VCaP (cell line): ENCODE results near the gene DAZAP1.

Experiments
- H3K27ac ChIP-seq: fragments of 450-650 bp; 2 replicates; pipeline ENCODE4 v1.5.1; 2017
- CTCF ChIP-seq: fragments of 450-650 bp; conservative IDR thresholded peaks from 2 replicates; pipeline ENCODE4 v1.5.1; 2017; ENCODE audit warnings: mild to moderate bottlenecking, moderate library complexity

DAZAP1 gene

GRCh38 chr19:1364070-1364704 lies 43.2 kb upstream of the DAZAP1 start:
- TF ChIP-seq CTCF = peak; percentile 39; the same call in 1 of the 2 replicates
- no peak overlapping the region for H3K27ac ChIP-seq

- TF ChIP-seq CTCF = no peak
- no peak overlapping the region for H3K27ac ChIP-seq
Observed at GRCh38 chr19:1365319-1366269, 41.8 kb upstream of the DAZAP1 start.

GRCh38 chr19:1366296-1366695 lies 41.1 kb upstream of the DAZAP1 start:
- no peak for TF ChIP-seq CTCF
- H3K27ac ChIP-seq = no peak overlapping the region

GRCh38 chr19:1366899-1367870 lies 40.2 kb upstream of the DAZAP1 start:
- no peak overlapping the region for H3K27ac ChIP-seq
- no peak for TF ChIP-seq CTCF

- no peak for TF ChIP-seq CTCF
- H3K27ac ChIP-seq = no peak overlapping the region
Observed at GRCh38 chr19:1369214-1369805, 38.1 kb upstream of the DAZAP1 start.

- TF ChIP-seq CTCF = no peak
- no peak overlapping the region for H3K27ac ChIP-seq
Observed at GRCh38 chr19:1370579-1371361, 36.6 kb upstream of the DAZAP1 start.
